HepG2 (cell line): ENCODE results near the gene SMAD6. TPM values are rescaled to one million over a fixed set of nuclear protein-coding genes. Genes with fewer than 3 reads are reported as not detected.

ENCODE experiments used
- HCFC1 ChIP-seq: fragments of 150-350 bp; IDR thresholded peaks from 2 replicates; pipeline ENCODE4 v1.6.1; 2014; ENCODE audit warnings: low read depth, low read length
- HOXA7 ChIP-seq: sonication (generic); formaldehyde crosslinking; IDR thresholded peaks from 2 replicates; pipeline ENCODE4 v1.8.1; 2022; ENCODE audit warnings: mild to moderate bottlenecking, missing genetic modification reagents, moderate library complexity
- REST ChIP-seq, 2 experiments: IDR thresholded peaks; 2 replicates each; pipeline ENCODE4 v1.6.1; 2011 to 2012; ENCODE audit warnings: low read length in 2 of 2, borderline replicate concordance in 1 of 2, low read depth in 1 of 2, mild to moderate bottlenecking in 1 of 2, moderate library complexity in 1 of 2
- SMYD3 ChIP-seq: sonication (generic); formaldehyde crosslinking; IDR thresholded peaks from 2 replicates; pipeline ENCODE4 v1.8.1; 2023; ENCODE audit warnings: mild to moderate bottlenecking, missing genetic modification reagents
- TP53 ChIP-seq: sonication (generic); formaldehyde crosslinking; conservative IDR thresholded peaks from 2 replicates; pipeline ENCODE4 v1.4.0; 2020; ENCODE audit warnings: missing genetic modification reagents
- ZNF136 ChIP-seq: sonication (generic); formaldehyde crosslinking; IDR thresholded peaks from 2 replicates; pipeline ENCODE4 v1.8.1; 2022; ENCODE audit warnings: low read depth, mild to moderate bottlenecking, moderate library complexity, missing genetic modification reagents
- ZNF781 ChIP-seq: sonication (generic); formaldehyde crosslinking; IDR thresholded peaks from 2 replicates; pipeline ENCODE4 v1.5.1; 2020; ENCODE audit warnings: borderline replicate concordance, mild to moderate bottlenecking, missing genetic modification reagents; ENCODE audit errors: not compliant biosample characterization
- ZNF788 ChIP-seq: sonication (generic); formaldehyde crosslinking; IDR thresholded peaks from 2 replicates; pipeline ENCODE4 v1.5.0; 2020; ENCODE audit warnings: mild to moderate bottlenecking, missing genetic modification reagents, borderline replicate concordance
- polyA plus RNA-seq, 8 experiments: library from polyadenylated mRNA; depleted of rRNA in 3 of 8; stranded (reverse) in 7 of 8; unstranded in 1 of 8; fragments of >200 nt; fragmentation: Illumina TruSeq in 4 of 8; extraction: Trizol in 4 of 8; gene quantifications; 2 replicates each; pipeline versions ENCODE4 v1.2.1 to v1.2.3, GENCODE V29; 2011 to 2016; ENCODE audit warnings: low read depth in 4 of 8, missing spikeins in 1 of 8, mixed read lengths in 1 of 8; ENCODE audit not compliant: insufficient read depth in 1 of 8
- total RNA-seq, 5 experiments: library from RNA; depleted of rRNA; stranded (reverse); fragments of >200 nt; fragmentation: Illumina TruSeq; extraction: Trizol; gene quantifications; 2 replicates each; pipeline ENCODE4 v1.2.3, GENCODE V29; 2016; ENCODE audit warnings: low read depth in 1 of 5
- TF ChIP-seq, protein P1 (sequence below): sonication (generic); formaldehyde crosslinking; IDR thresholded peaks from one replicate; pipeline ENCODE4 v1.5.1; 2020; ENCODE audit warnings: mild to moderate bottlenecking, missing genetic modification reagents; ENCODE audit errors: not compliant biosample characterization
- TF ChIP-seq, protein P2 (sequence below): sonication (generic); formaldehyde crosslinking; IDR thresholded peaks from 2 replicates; pipeline ENCODE4 v1.4.0; 2020; ENCODE audit warnings: missing genetic modification reagents

The SMAD6 gene
- total and polyA plus RNA-seq, 2 of the 13 experiments (the other 11 are each of a cell fraction or from before 2014, with no cell fraction given) = 3.3 to 4.4 TPM

- no peak for TF ChIP-seq SMYD3 (CRISPR knock-in tag)
- no peak for TF ChIP-seq ZNF788 (CRISPR knock-in tag)
- no peak for TF ChIP-seq ZNF781 (CRISPR knock-in tag)
- no peak for TF ChIP-seq HCFC1
- TF ChIP-seq, protein P1, sequence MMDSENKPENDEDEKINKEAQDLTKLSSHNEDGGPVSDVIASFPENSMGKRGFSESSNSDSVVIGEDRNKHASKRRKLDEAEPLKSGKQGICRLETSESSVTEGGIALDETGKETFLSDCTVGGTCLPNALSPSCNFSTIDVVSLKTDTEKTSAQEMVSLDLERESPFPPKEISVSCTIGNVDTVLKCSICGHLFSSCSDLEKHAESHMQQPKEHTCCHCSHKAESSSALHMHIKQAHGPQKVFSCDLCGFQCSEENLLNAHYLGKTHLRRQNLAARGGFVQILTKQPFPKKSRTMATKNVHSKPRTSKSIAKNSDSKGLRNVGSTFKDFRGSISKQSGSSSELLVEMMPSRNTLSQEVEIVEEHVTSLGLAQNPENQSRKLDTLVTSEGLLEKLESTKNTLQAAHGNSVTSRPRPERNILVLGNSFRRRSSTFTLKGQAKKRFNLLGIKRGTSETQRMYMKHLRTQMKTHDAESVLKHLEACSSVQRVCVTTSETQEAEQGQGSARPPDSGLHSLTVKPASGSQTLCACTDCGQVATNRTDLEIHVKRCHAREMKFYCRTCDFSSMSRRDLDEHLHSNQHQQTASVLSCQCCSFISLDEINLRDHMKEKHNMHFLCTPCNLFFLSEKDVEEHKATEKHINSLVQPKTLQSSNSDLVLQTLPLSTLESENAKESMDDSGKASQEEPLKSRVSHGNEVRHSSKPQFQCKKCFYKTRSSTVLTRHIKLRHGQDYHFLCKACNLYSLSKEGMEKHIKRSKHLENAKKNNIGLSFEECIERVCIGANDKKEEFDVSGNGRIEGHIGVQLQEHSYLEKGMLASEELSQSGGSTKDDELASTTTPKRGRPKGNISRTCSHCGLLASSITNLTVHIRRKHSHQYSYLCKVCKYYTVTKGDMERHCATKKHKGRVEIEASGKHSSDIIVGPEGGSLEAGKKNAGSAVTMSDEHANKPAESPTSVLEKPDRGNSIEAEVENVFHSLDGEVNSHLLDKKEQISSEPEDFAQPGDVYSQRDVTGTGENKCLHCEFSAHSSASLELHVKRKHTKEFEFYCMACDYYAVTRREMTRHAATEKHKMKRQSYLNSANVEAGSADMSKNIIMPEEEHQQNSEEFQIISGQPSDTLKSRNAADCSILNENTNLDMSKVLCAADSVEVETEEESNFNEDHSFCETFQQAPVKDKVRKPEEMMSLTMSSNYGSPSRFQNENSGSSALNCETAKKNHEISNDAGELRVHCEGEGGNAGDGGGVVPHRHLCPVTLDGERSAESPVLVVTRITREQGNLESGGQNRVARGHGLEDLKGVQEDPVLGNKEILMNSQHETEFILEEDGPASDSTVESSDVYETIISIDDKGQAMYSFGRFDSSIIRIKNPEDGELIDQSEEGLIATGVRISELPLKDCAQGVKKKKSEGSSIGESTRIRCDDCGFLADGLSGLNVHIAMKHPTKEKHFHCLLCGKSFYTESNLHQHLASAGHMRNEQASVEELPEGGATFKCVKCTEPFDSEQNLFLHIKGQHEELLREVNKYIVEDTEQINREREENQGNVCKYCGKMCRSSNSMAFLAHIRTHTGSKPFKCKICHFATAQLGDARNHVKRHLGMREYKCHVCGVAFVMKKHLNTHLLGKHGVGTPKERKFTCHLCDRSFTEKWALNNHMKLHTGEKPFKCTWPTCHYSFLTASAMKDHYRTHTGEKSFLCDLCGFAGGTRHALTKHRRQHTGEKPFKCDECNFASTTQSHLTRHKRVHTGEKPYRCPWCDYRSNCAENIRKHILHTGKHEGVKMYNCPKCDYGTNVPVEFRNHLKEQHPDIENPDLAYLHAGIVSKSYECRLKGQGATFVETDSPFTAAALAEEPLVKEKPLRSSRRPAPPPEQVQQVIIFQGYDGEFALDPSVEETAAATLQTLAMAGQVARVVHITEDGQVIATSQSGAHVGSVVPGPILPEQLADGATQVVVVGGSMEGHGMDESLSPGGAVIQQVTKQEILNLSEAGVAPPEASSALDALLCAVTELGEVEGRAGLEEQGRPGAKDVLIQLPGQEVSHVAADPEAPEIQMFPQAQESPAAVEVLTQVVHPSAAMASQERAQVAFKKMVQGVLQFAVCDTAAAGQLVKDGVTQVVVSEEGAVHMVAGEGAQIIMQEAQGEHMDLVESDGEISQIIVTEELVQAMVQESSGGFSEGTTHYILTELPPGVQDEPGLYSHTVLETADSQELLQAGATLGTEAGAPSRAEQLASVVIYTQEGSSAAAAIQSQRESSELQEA = no peak
- no peak for TF ChIP-seq ZNF136 (CRISPR knock-in tag)
- TF ChIP-seq HOXA7 (CRISPR knock-in tag) = no peak
- TF ChIP-seq, protein P2, sequence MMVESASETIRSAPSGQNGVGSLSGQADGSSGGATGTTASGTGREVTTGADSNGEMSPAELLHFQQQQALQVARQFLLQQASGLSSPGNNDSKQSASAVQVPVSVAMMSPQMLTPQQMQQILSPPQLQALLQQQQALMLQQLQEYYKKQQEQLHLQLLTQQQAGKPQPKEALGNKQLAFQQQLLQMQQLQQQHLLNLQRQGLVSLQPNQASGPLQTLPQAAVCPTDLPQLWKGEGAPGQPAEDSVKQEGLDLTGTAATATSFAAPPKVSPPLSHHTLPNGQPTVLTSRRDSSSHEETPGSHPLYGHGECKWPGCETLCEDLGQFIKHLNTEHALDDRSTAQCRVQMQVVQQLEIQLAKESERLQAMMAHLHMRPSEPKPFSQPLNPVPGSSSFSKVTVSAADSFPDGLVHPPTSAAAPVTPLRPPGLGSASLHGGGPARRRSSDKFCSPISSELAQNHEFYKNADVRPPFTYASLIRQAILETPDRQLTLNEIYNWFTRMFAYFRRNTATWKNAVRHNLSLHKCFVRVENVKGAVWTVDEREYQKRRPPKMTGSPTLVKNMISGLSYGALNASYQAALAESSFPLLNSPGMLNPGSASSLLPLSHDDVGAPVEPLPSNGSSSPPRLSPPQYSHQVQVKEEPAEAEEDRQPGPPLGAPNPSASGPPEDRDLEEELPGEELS (CRISPR knock-in tag) = no peak
- TF ChIP-seq REST (IDR thresholded peaks at IDR 0.05; ENCODE audit: borderline replicate concordance in 1 of 2, low read depth in 1 of 2, low read length in 2 of 2) = no peak
- TF ChIP-seq TP53 = no peak
Measured at GRCh38 chr15:66663664-66664063, 38.4 kb upstream of the SMAD6 start (continued).
